Psoas muscle (tissue), 8 donors: Measurements from ENCODE around the gene TIMM44. TPM values are rescaled to one million over a fixed set of nuclear protein-coding genes. Genes with fewer than 3 reads are reported as not detected.
A peak's percentile ranks its signal among the peaks of the same experiment; 100 is the strongest.

Source experiments
- ATAC-seq, 4 donors: fragments of 200-7000 bp; cut with Tn5 transposase; one replicate each; pipeline ENCODE4 v1.9.1; 2020; ENCODE audit warnings: moderate library complexity in 3 of 4, mild to moderate bottlenecking in 2 of 4
- DNase-seq, 2 donors: peaks; one replicate each; pipeline ENCODE4 v3.0.0-alpha.2; 2020
- H3K27ac ChIP-seq: fragments of 200-600 bp; one replicate; pipeline ENCODE4 v1.8.0; 2022
- H3K27me3 ChIP-seq, 3 donors: fragments of 200-600 bp in 1 of 3; one replicate each; pipeline versions ENCODE4 v1.6.1 to v1.8.0; 2013 to 2022; ENCODE audit warnings: low read length in 2 of 3, mild to moderate bottlenecking in 2 of 3, moderate library complexity in 1 of 3; ENCODE audit not compliant: insufficient read depth in 3 of 3
- H3K36me3 ChIP-seq, 2 donors: fragments of 200-600 bp in 1 of 2; one replicate each; pipeline versions ENCODE4 v1.6.1 to v1.8.0; 2013 to 2022; ENCODE audit warnings: low read depth in 1 of 2, mild to moderate bottlenecking in 1 of 2, moderate library complexity in 1 of 2; ENCODE audit not compliant: insufficient read depth in 1 of 2
- H3K4me1 ChIP-seq: fragments of 200-600 bp; one replicate; pipeline ENCODE4 v1.8.0; 2022
- H3K4me3 ChIP-seq: fragments of 200-600 bp; one replicate; pipeline ENCODE4 v1.8.0; 2022; ENCODE audit warnings: mild to moderate bottlenecking
- H3K9me3 ChIP-seq: fragments of 200-600 bp; one replicate; pipeline ENCODE4 v1.8.0; 2022
- WGBS, 3 donors: extraction: QIAGEN DNeasy Blood & Tissue Kit; methylation state at CpG; one replicate each; pipeline versions ENCODE4 v1.1.6 to v1.1.7; 2013; 5-methylcytosine and 5-hydroxymethylcytosine counted together
- intact Hi-C, 2 donors: fragments of 100-400 bp; cut with DNase I; formaldehyde crosslinking; loops; one replicate each; pipeline versions ENCODE4 v1.11.0 to v1.14.2; 2022
- polyA plus RNA-seq, 3 donors: library from polyadenylated mRNA; stranded (reverse); fragments of 200-250 nt; gene quantifications; one replicate each; pipeline ENCODE4 v1.2.3, GENCODE V29; 2013
- total RNA-seq, 4 donors: library from RNA; stranded (reverse); fragmentation: NEBNext Ultra II Directional in 2 of 4; extraction: Animal tissue kit (Norgen Biotek cat#: 25700) in 2 of 4; gene quantifications; one replicate each; pipeline versions ENCODE4 v1.2.1 to v1.2.4, GENCODE V29; 2021 to 2023
- TF ChIP-seq, protein P1 (sequence below): fragments of 200-600 bp; IDR thresholded peaks from one replicate; pipeline ENCODE4 v1.8.0; 2022; ENCODE audit warnings: antibody characterized with exemption
- donor health status: healthy with polysubstance abuse.
- donor health status: DM: no; HTN: no; CAD: no; lungs with moderate emphysema.
- donor health status: Bipolar disorder and iron deficiency.
- donor health status: healthy.
- donor health status: DM: yes; HTN: yes; CAD: no.
- donor health status: DM: no; HTN: no; CAD: no.
- donor health status: DM: no; HTN: no; CAD: no.
- donor health status: DM: yes; HTN: yes; CAD: no.

The TIMM44 gene
- total and polyA plus RNA-seq, 7 donors: 67.0 to 173 (median 95.1) TPM

GRCh38 chr19:7923295-7924191 lies 19.9 kb downstream of the TIMM44 start:
- Histone ChIP-seq H3K27ac (no peak overlapping the region), H3K4me3 (no peak overlapping the region), H3K9me3 (no peaks in the 10 kb centered on the region), H3K27me3 (no peaks in the 10 kb centered on the region), H3K4me1 (peaks cover 27% of the 10 kb centered on the region), H3K36me3 (peaks cover 3 to 18% of the 10 kb centered on the region in 2 donors)
- WGBS, 3 donors: 71 to 82% (median 76%) methylated on average over 27 to 31 of the region's 31 CpGs
- intact Hi-C loops: loop anchor here in 1 of 2 donors (2.0 kb wide), 1 partner anchor 71 kb away; no protein-coding TSS in a partner anchor
- peak; percentile 23 to 50 for DNase-seq
- TF ChIP-seq, protein P1, sequence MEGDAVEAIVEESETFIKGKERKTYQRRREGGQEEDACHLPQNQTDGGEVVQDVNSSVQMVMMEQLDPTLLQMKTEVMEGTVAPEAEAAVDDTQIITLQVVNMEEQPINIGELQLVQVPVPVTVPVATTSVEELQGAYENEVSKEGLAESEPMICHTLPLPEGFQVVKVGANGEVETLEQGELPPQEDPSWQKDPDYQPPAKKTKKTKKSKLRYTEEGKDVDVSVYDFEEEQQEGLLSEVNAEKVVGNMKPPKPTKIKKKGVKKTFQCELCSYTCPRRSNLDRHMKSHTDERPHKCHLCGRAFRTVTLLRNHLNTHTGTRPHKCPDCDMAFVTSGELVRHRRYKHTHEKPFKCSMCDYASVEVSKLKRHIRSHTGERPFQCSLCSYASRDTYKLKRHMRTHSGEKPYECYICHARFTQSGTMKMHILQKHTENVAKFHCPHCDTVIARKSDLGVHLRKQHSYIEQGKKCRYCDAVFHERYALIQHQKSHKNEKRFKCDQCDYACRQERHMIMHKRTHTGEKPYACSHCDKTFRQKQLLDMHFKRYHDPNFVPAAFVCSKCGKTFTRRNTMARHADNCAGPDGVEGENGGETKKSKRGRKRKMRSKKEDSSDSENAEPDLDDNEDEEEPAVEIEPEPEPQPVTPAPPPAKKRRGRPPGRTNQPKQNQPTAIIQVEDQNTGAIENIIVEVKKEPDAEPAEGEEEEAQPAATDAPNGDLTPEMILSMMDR: no peak
- no peak for ATAC-seq

DNA sequence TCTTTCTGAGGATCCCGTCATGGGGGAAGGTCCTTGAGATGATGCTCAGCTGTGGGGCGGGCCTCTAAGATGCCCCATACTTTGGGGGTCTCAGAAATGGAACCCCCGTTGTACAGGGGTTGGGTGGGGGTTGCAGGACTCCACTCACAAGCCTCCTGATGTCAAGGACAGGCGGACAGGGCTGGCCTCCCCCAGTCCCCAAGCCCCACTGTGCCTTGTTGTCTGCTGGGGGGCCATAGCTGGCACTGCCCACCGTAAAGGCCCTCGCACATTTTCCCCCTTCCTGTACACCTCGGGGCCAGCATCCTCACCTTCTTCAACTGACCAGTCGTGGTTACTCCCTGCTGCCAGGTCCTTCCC lies 20.6 kb downstream of the TIMM44 start:
- H3K27me3 ChIP-seq: peaks cover 0 to 2% (median 0%) of the 10 kb centered on the region in 3 donors
- intact Hi-C loops: no loop called here
- TF ChIP-seq, protein P1: no peak
- no peak for DNase-seq
- no peak overlapping the region for H3K27ac ChIP-seq
- 85 to 89% (median 89%) methylated on average over 8 of the region's 8 CpGs for WGBS, 3 donors
- H3K36me3 ChIP-seq: peaks cover 3 to 18% of the 10 kb centered on the region in 2 donors
- H3K9me3 ChIP-seq: no peaks in the 10 kb centered on the region
- H3K4me1 ChIP-seq: peaks cover 25% of the 10 kb centered on the region
- no peak for ATAC-seq
- H3K4me3 ChIP-seq: no peak overlapping the region

GRCh38 chr19:7921967-7922835 lies 21.3 kb downstream of the TIMM44 start:
- no peak overlapping the region for H3K4me3 ChIP-seq
- peaks cover 28% of the 10 kb centered on the region for H3K4me1 ChIP-seq
- H3K27ac ChIP-seq: no peak overlapping the region

DNA sequence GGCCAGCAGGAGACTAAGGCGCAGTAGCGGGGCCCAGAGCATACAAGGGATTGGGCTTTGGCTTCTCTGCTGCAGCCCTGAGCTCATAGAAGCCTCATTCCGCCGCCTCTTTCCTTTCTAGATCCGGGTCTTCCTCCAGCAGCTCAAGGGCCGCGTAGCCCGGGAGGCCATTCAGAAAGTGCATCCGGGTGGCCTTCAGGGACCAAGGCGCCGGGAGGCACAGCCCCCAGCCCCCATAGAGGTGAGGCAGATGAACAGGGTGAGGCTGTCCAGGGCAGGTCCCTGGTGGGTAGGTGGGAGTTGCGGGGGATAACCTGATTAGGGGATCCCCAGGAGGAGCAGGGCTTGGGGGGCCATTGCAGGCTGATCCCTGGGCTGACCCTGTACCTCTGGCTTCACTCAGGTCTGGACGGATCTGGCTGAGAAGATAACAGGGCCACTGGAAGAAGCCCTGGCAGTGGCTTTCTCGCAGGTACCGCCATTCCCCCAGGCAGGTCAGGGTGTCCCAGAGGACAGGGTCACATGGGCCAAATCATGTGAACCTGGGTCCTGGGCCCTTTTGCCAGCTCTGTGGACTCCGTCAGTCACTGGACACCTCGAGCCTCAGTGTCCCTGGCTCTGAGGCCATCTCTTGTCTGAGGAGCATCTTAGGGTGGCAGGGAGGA lies 22.0 kb downstream of the TIMM44 start:
- no peaks in the 10 kb centered on the region for H3K9me3 ChIP-seq
- TF ChIP-seq, protein P1: no peak
- intact Hi-C loops: no loop called here
- H3K27ac ChIP-seq: peak overlapping the region; percentile 70
- no peak for ATAC-seq
- peaks cover 26% of the 10 kb centered on the region for H3K4me1 ChIP-seq
- peaks cover 3 to 15% of the 10 kb centered on the region in 2 donors for H3K36me3 ChIP-seq
- H3K27me3 ChIP-seq: peaks cover 0 to 14% (median 0%) of the 10 kb centered on the region in 3 donors
- peak in 1 of 2 donors; percentile 66 for DNase-seq
- WGBS, 3 donors: 44 to 50% (median 48%) methylated on average over 15 to 17 of the region's 17 CpGs
- peak overlapping the region; percentile 61 for H3K4me3 ChIP-seq

More at GRCh38 chr19:7921967-7922835, 21.3 kb downstream of the TIMM44 start:
- Histone ChIP-seq H3K36me3 (peaks cover 3 to 18% of the 10 kb centered on the region in 2 donors), H3K27me3 (peaks cover 0 to 8% (median 0%) of the 10 kb centered on the region in 3 donors), H3K9me3 (no peaks in the 10 kb centered on the region)
- intact Hi-C loops: no loop called here
- WGBS, 3 donors: 86 to 91% (median 90%) methylated on average over 30 to 31 of the region's 31 CpGs
- ATAC-seq (no peak), DNase-seq (peak; percentile 21 to 55)
- TF ChIP-seq, protein P1: no peak
